ENCODE data around the gene MED31.

GRCh38 chr17:6681176-6681575 is 29.8 kb upstream of the MED31 start:
- TF ChIP-seq, protein P1, sequence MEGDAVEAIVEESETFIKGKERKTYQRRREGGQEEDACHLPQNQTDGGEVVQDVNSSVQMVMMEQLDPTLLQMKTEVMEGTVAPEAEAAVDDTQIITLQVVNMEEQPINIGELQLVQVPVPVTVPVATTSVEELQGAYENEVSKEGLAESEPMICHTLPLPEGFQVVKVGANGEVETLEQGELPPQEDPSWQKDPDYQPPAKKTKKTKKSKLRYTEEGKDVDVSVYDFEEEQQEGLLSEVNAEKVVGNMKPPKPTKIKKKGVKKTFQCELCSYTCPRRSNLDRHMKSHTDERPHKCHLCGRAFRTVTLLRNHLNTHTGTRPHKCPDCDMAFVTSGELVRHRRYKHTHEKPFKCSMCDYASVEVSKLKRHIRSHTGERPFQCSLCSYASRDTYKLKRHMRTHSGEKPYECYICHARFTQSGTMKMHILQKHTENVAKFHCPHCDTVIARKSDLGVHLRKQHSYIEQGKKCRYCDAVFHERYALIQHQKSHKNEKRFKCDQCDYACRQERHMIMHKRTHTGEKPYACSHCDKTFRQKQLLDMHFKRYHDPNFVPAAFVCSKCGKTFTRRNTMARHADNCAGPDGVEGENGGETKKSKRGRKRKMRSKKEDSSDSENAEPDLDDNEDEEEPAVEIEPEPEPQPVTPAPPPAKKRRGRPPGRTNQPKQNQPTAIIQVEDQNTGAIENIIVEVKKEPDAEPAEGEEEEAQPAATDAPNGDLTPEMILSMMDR (IDR thresholded peaks at IDR 0.05): no peak
- no peak for TF ChIP-seq ZFX (IDR thresholded peaks at IDR 0.05; ENCODE audit: borderline replicate concordance)

Measured in 22Rv1 (cell line).